Stimulated activated CD4-positive, alpha-beta T cell treated with anti-CD3 and anti-CD28 coated beads, TNF-alpha, amount 100 ng/mL, for 48 hours (primary cell): ENCODE data around the gene PRCD.
A peak's percentile ranks its signal among the peaks of the same experiment; 100 is the strongest.

Experiments
- DNase-seq, 3 donors: peaks; one replicate each; pipeline ENCODE4 v3.0.0-alpha.2; 2020; ENCODE audit warnings: low read depth in 3 of 3

The PRCD gene

DNA sequence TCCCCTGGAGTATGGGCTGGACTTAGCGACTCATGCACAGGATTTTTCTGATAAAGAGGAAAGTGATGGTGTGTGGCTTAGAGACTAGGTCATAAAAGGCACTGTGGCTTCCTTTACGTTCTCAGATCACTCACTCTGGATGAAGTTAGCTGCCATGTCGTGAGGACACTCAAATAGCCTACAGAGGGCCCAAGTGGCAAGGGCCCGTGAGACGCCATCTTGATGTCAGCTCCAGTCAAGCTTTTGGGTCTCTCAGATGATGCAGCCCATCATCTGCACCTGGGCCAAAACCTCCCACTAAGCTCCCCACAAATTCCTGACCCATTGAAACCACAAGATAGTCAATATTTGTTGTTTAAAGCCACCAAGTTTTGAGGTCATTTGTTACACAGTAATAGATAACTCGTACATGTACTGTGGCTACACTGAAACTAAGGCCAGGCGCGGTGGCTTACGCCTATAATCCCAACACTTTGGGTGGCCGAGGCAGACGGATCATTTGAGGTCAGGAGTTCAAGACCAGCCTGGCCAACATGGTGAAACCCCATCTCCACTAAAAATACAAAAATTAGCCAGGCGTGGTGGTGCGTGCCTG lies 31.1 kb downstream of the PRCD start:
- DNase-seq = no peak

DNA sequence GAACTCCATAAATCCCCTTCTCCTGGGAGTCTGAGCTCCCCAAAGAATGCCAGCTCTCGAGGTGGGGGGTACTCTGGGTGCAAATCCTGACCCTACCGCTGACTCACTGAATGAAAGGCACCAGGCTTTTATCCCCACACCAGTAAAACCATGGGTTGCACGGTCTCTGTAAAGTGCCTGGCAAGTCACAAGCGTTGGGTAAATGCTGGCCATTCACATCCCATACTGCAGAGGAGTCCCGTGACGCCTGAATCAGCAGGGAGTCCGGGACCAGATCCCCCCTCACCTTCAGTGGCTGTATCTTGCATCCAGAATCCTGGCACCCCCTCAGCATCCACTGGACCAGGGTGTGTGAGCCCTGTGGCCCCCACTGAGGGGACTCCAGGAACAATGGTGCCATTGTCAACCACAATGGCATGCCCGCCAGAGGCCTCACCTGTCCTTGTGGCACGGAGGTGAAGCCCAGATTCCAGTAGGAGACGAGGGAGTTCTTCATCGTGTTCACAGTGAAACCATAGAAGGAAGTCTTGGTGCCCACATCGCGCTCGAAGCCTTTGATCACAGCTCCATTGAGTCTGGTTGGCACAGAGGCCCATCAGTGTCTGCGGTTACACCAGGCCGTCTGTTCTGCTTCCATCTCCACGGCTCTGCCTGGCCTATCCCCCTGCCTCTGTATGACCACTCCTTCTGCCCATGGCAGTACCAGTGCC lies 32.5 kb downstream of the PRCD start:
- DNase-seq = no peak

DNA sequence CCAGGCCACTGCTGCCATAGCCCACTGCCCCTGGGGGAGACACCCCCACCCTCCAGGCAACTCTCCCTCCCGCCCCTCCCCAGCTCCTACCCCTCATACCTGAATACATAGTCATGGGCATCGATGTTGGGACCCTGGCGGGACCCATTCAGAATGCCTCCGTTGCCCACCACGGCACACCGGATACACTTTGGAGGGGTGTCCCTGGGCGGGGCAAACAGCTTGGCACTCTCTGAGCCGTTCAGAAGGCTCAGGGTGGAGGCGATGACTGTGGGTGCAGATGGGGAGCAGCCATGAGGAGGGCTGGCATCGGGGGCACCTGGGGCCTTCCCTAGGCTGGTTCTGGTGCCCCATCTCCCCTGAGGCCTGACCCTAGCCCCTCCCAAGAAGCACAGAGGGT lies 33.3 kb downstream of the PRCD start:
- no peak for DNase-seq

DNA sequence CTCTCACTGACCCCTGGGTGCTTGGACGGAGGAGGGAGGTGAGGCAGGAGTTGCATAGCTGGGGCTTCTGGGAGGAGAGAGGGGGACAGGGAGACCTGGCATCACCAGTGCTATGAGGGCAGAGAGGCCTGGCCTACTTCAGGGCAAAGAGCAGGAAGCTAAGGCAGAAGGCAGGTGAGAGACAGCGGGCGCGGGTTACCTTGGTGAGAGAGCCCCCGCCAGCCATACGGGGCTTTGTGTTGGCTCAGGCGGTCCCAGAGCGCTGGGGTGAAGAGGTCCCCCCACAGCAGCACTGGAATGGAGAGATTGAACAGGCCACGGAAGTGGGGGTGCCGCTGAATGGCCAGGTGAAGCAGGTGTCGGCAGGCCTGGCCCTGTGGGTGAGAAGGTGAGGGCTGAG lies 34.3 kb downstream of the PRCD start:
- no peak for DNase-seq

DNA sequence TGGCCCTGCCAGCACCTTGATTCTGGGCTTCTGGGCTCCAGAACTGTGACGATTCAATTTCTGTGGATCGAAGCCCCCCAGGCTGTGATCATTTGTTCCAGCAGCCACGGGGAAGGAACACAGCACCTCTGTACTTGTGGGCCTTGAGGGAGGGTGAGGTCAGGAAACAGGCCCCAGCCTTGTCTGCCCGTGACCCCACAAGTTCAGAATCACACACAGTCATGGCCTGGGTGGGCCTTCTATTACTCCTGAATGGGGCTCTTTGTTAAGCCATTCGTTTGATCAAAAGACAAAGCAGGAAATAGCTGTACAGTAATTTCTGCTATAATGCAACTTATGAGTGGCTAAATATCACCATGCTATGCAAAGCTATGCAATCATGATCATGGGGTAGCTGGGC lies 35.7 kb downstream of the PRCD start:
- no peak for DNase-seq

DNA sequence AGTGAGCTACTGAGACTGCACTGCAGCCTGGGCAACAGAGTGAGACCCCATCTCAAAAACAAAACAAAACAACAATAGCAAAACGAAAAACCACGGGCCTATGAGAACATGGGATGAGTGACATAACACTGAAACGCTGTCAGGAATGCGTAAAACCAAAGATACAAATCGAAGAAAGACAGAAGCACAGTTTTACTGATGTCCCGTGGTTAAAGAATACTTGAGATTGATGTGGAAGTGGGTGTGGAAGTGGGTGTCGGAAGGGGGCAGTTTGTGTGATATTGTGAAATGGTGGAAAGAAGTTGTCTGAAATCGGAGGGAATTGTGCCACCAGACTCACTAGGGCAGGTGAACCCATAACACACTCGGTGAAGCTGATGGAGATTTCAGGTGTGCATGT lies 36.3 kb downstream of the PRCD start:
- no peak for DNase-seq

DNA sequence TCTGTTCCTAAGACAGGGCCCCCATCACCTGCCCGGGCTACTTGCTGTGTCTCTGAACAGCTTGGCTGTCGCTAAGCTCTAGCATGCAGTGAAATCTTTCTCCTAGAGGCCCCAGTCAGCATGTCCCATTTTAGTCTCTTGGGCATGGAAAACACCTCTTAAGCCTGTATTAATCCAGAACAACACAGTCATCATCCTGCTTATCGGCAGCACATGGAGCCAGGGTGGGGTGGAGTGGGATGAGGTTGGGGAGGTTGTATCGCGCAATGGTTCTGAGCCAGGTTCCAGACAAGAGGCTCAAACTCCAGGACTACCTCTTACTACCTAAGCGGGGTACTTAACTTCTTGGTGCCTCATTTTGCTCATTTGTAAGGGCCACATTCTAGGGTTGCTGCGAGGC lies 38.0 kb downstream of the PRCD start:
- no peak for DNase-seq

DNA sequence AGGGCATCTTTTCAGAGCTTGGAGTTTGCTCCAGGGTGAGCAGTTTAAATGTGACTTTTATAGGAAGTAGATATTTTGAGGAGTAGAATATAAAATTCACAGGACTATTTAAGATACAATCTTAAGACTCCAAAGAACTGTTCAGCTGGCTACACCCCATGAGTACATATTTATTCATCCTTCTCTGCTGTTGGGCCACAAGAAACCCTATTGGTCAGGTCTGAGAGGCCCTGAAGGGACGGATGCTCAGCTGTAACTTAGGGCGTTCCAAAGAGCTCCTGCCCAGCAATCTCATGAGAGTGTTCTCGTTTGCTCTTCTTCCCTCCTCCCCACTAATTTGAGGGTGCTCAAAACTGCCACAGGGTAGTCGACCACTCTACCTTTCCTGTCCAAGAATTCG lies 38.5 kb downstream of the PRCD start:
- DNase-seq = no peak

DNA sequence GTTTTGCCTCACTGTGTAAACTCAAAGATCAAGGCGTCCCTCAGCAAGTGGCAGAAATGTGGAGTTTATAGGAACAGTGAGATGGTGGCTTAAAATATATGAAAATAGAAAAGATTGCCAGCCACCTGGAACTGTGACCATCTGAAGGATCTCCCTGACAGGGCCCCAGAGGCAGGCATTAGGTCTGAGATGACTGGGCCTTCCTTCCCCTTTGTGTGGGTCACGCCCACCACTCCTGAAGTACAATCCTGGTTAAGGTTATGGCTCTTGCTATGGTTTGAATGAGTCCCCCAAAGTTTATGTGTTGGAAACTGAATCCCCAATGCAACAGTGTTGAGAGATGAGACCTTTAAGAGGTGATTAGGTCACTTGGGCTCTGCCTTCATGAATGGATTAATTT lies 39.4 kb downstream of the PRCD start:
- no peak for DNase-seq

DNA sequence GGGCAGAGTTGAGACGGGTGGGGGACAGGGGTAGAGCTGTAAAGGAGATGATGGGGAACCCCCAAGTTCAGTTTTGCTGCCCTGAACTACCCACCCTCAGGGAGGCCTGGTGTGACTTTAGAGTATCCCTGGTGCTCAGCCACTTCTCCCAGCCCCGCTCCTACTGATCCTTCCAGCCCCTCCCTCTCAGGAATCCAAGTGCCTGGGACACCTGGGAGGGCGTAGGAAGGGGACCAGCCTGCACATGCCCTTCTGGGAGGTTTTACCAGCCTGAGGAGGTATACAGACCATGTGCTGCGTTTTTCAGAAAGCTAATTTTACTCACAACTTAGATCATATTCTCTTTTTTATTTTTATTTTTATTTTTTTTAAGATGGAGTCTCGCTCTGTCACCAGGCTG lies 41.7 kb downstream of the PRCD start:
- no peak for DNase-seq

DNA sequence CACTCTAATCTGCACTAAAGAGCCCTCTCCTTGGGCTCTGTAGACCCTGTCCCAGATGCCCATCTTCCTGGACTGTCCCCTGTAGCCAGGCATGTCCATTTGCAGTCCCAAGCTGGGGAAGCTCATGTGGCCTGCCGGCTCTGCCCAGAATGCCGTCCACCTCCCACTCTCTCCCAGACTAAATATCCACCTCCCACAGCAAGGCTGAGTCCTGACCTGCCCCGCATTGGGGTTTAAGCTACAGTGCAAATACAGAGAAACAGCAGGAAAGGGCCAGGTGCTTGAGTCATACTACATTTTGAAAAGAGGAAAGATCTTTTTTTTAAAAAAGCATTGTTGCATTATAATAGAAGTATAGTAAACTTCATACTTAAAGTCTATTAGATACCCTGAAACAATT lies 42.8 kb downstream of the PRCD start:
- no peak for DNase-seq

DNA sequence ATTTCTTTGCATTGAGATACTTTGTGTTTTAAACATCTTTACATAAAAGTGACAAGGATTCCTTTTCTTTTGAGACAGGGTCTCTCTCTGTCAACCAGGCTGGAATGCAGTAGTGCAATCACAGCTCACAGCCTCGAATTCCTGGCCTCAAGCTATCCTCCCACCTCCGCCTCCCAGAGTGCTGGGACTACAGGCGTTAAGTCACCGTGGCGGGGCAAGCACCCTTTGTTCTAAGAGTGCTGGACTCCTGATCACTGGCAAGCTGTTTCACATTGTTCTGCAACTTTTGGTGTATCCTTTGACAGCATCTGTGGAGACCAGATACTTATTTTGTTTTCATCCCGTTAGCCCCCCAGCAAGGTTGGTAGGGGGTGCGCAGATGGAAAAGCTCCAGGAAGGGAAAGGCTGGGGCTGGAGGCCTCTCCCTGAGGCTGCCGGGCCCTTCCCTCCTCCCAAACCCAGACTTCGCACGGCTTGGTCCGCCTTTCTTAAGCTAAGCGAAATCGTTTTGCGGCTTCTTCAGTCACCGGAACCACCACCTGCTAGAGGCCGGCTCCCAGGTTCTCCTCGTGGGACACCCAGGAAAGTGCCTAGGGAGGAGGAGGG lies 44.7 kb downstream of the PRCD start:
- no peak for DNase-seq

DNA sequence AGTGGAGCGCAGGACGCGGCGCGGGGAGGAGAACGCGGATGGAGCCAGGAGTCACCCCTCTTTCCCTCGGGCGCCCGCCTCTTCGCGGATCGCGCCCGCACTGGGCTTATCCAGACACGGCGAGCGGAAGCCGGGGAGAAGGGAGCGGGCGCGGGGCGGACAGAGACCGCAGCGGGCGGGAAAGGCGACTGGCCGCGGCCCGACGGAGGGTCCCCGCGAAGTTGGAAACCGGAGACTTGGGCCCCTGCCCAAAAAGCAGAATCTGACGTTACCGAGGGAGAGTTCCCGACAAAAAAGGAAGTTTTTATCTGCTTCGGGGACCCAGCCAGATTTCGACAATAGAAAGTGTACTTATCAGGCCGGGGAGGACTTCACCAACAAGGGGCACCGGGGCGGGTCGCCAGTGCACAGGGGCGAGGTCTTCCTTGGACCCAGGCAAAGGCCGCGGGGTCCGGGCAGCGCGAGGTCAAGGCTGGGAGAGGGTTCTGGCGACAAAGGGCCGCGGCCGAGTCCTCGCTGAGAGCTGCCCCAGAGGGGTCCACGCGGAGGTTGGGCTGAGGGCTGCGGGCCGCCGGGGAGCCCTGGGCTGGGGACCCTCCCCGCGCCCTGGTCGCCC lies 45.3 kb downstream of the PRCD start:
- DNase-seq = no peak

DNA sequence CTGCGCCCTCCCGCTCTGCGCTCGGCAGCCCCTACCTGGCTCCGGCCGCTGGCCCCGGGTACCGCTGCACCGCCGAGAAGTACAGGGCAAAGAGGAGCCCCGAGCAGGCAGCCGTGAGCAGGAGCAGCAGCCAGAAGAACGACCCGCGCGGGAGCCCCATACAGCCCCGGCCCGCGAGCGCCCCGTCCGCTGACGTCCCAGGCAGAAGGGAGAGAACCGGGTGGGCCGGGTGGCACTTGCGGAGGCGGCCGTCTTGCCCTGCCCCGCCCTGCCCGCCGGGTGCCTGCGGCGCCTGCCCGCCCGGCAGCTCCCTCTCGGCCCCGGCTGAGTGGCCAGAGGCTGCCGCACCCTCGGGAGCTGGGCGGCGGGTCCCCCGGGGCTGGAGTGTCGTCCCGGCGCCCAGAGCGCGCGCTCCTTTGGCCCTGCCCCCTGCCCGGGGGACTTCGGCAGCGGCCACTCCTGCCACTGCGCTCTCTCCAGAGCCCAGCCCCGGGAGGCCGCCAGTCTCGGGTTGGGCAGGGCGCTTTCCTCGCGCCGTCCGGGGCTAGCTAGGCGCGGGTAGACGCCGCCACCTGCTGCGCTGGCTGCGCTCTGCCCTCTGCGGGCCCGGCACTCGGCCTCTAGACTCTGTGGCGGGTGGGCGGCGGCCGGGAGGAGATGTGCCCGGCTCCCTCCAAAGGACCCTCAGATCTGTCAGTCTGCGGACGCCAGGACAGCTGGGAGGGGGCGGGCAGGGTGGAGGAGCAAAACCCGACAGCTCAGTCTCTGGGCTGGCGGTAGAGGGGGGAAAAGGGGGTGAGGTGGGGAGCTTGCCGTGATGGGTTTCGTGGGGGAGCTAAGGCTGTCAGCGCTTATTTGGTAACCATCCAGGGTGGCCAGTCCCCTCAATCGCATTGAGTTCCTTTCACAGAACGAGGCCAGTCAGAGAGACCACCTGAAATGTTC lies 46.1 kb downstream of the PRCD start, which contains the start of gene ST6GALNAC2:
TSS of gene ST6GALNAC2 (minus strand) at position 212 of the 945 bp plus-strand sequence. CDS start at position 160, 52 bp downstream.
- peak in 1 of 3 donors; percentile 27 for DNase-seq

DNA sequence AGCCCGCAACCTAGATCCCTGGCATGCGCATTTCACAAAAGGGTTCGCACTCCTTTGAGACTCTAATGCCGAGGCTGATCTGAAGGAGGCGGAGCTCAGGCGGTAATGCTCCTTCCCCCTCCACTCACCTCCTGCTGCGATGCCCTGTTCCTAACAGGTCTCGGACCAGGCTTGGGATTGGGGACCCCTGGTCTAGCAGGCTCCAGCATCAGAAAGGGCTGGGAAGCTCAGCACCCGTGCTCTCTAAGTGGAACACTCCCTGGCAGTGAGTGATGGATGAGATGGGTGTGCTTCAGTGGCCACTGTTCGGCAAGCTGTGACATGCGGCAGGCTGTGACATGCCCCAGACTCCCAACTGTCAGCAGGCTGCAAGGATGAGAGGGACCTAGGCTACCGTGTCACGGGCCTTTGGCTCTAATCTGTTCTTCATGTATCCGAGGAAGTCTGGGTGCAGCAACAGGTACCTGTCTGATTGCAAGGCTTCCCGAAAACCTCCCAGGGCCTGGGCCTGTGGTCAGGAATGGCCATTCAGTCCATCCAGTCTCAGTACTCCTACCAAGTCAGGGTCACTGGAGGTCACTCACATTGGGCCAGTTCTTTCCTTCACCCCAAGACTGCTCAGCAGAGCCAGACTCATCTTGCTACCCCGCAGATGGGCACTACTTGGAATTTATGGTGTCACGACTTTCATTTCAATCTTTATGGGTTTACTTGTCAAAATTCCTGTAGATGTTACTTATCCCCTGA lies 47.1 kb downstream of the PRCD start:
- no peak for DNase-seq

DNA sequence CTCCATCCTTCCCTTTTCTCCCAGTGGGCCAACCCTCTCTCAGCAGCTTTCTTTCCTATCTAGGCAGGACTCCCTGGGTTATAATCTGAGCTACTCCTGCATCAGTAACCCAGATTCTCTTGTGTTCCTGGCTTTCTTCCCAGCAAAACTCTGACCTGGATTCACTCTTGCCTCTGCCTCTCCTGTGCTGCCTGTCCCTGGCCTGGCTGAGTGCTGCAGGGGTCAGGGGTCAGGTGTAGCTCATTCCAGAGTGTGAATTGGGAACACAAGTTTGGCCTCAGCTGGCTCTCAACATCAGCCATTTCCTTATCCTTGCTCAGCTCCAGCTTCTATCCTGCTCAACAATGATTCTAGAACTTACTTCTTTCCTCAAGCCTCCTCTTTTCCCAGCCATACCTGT lies 48.3 kb downstream of the PRCD start:
- no peak for DNase-seq

DNA sequence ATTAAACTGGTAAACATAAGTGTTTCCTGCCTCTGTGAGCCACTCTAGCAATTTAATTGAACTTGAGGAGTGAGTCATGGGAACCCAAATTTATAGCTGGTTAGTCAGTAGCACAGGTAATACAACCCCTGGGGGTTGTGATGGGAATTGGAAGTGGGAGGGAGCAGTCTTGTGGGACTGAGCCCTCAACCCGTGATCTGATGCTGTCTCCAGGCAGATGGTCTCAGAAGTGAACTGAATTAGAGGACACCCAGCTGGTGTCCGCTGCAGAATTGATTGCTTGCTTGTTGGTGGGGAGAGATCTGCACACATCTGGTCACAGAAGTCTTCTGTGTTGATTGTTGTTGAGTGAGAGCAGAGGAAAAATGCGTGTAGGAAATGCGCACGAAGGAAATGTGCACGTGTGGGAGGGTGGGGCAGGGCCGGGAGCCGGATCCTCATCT lies 53.6 kb downstream of the PRCD start:
- DNase-seq = no peak

DNA sequence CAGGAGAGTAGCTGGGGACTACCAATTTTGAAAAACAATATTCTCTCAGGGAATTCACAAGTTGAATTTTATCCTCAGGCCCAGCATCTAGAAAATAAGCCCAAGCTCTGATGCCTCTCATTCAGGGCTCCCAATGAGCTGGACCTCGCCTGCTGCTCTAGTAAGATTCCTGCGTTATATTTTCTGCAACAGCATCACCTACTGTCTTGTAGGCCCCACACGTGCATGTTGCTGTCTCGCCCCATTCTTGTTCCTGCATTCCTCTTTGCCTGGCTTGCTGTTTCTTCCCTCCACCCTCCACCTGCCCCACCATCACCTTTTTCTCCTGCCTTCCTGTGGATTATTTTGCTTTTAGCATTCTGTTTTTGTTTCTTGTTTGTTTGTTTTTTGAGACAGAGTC lies 54.1 kb downstream of the PRCD start:
- no peak for DNase-seq

DNA sequence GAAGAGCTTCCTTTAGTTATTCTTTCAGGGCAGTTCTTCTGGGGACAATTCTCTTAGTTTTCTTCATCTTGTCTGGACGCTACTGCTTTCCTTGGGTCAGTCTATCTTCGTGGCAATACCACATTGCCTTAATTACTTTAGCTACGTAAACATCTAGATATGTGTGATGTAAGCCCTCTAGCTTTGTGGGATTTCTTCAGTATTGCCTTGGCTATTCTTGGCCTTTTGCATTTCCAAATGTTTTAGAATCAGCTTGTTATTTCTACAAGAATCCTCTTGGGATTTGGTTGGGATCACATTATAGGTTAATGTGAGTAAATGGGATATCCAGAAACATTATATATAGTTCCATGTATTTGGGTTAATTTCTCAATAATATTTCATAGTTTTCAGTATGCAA lies 54.8 kb downstream of the PRCD start:
- no peak for DNase-seq
